A549 treated with dexamethasone at 1 μM for 4 hours (cell line): ENCODE results near the gene TM4SF4. TPM values are rescaled to one million over a fixed set of nuclear protein-coding genes. Genes with fewer than 3 reads are reported as not detected.

Source experiments
- total RNA-seq: library from RNA; stranded (reverse); fragments of 200-300 nt; extraction: Qiagen RNA extraction; gene quantifications from 5 replicates; pipeline ENCODE4 v1.2.3, GENCODE V29; 2022

The TM4SF4 gene, protein sequence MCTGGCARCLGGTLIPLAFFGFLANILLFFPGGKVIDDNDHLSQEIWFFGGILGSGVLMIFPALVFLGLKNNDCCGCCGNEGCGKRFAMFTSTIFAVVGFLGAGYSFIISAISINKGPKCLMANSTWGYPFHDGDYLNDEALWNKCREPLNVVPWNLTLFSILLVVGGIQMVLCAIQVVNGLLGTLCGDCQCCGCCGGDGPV
- total RNA-seq = 27.3 to 44.6 TPM (median 35.9 TPM) in 5 replicates

DNA sequence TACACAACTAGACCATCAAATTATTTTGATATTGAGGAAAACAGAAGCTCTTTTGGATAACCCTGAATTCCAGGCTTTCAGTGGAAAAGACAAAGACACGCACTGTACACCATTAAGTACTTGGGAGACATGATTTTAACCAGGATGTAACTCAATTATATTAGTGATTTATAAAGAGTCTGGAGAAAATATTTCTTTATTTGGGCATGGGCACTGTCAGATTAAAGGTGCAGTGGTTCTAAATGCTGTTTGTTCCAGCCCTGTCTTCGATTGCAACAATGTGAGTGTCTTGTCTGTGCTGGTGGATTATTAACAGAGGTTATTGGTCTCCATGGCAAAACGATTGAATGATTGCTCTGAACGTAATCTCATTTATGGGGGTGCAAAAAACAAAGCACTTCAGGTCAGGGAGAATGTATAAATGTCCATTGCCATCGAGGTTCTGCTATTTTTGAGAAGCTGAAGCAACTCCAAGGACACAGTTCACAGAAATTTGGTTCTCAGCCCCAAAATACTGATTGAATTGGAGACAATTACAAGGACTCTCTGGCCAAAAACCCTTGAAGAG, at the start of gene TM4SF4:
Gene TM4SF4 (plus strand): TSS at position 448 of the 568 bp plus-strand sequence. CDS start 181 bp downstream, outside the sequence.

Other genes with a start within 250 kb of the TM4SF4 start
- 30.9 to 38.2 TPM (median 33.6 TPM) in 5 replicates for gene TM4SF18, start 141.1 kb upstream of the TM4SF4 start, total RNA-seq
- 839 to 1,636 TPM (median 1,052 TPM) in 5 replicates for gene TM4SF1, start 97.0 kb upstream of the TM4SF4 start, total RNA-seq
- 160 to 212 TPM (median 173 TPM) in 5 replicates for gene WWTR1, start 183.3 kb downstream of the TM4SF4 start, total RNA-seq